H9 (cell line): ENCODE results near the gene CSF1. TPM values are rescaled to one million over a fixed set of nuclear protein-coding genes. Genes with fewer than 3 reads are reported as not detected.

ENCODE experiments used
- DNase-seq: peaks from one replicate; pipeline ENCODE4 v3.0.0-alpha.2; 2017
- H2AFZ ChIP-seq: one replicate; pipeline ENCODE4 v1.6.1; 2013; ENCODE audit warnings: mild to moderate bottlenecking, low read length, control low read depth, moderate library complexity
- H2AK5ac ChIP-seq: 2 replicates; pipeline ENCODE4 v1.6.1; 2013; ENCODE audit warnings: low read length, control low read depth, mixed read lengths; ENCODE audit not compliant: insufficient read length
- H2BK120ac ChIP-seq: one replicate; pipeline ENCODE4 v1.6.1; 2013; ENCODE audit warnings: low read depth, mild to moderate bottlenecking, low read length, control low read depth, inconsistent platforms; ENCODE audit not compliant: poor library complexity, severe bottlenecking
- H2BK12ac ChIP-seq: 2 replicates; pipeline ENCODE4 v1.6.1; 2013; ENCODE audit warnings: low read length, control low read depth, mixed read lengths, low read depth; ENCODE audit not compliant: insufficient read length
- H2BK15ac ChIP-seq: 2 replicates; pipeline ENCODE4 v1.6.1; 2013; ENCODE audit warnings: low read depth, low read length, control low read depth
- H2BK20ac ChIP-seq: one replicate; pipeline ENCODE4 v1.6.1; 2013; ENCODE audit warnings: low read depth, mild to moderate bottlenecking, low read length, control low read depth, inconsistent platforms; ENCODE audit not compliant: poor library complexity, severe bottlenecking
- H2BK5ac ChIP-seq: 2 replicates; pipeline ENCODE4 v1.6.1; 2013; ENCODE audit warnings: low read length, control low read depth, mixed read lengths; ENCODE audit not compliant: insufficient read length
- H3K14ac ChIP-seq: 2 replicates; pipeline ENCODE4 v1.6.1; 2013; ENCODE audit warnings: low read length, control low read depth; ENCODE audit not compliant: insufficient read depth
- H3K18ac ChIP-seq: 2 replicates; pipeline ENCODE4 v1.6.1; 2013; ENCODE audit warnings: low read depth, mild to moderate bottlenecking, mixed read lengths, low read length, control low read depth; ENCODE audit not compliant: insufficient read length
- H3K23ac ChIP-seq: 2 replicates; pipeline ENCODE4 v1.6.1; 2013; ENCODE audit warnings: low read length, control low read depth, mixed read lengths, low read depth; ENCODE audit not compliant: insufficient read length
- H3K23me2 ChIP-seq: 2 replicates; pipeline ENCODE4 v1.6.1; 2013; ENCODE audit warnings: low read depth, mild to moderate bottlenecking, mixed read lengths, low read length, control low read depth; ENCODE audit not compliant: insufficient read length, poor library complexity, severe bottlenecking
- H3K27ac ChIP-seq: 2 replicates; pipeline ENCODE4 v1.5.1; 2013; ENCODE audit warnings: low read length, control low read depth, mixed read lengths, low read depth; ENCODE audit not compliant: insufficient read length
- H3K27me3 ChIP-seq: 2 replicates; pipeline ENCODE4 v1.6.1; 2013; ENCODE audit warnings: low read length, control low read depth, inconsistent platforms; ENCODE audit not compliant: insufficient read depth
- H3K4ac ChIP-seq: 2 replicates; pipeline ENCODE4 v1.6.1; 2013; ENCODE audit warnings: low read depth, mild to moderate bottlenecking, control low read depth, inconsistent platforms, low read length, moderate library complexity
- H3K4me1 ChIP-seq: 2 replicates; pipeline ENCODE4 v1.6.1; 2013; ENCODE audit warnings: low read length, control low read depth, inconsistent platforms; ENCODE audit not compliant: insufficient read depth
- H3K4me2 ChIP-seq: 2 replicates; pipeline ENCODE4 v1.6.1; 2013; ENCODE audit warnings: low read length, control low read depth, mixed read lengths; ENCODE audit not compliant: insufficient read length, insufficient read depth
- H3K56ac ChIP-seq: 2 replicates; pipeline ENCODE4 v1.6.1; 2013; ENCODE audit warnings: low read depth, mild to moderate bottlenecking, mixed read lengths, low read length, control low read depth; ENCODE audit not compliant: insufficient read length
- H3K79me1 ChIP-seq: 2 replicates; pipeline ENCODE4 v1.6.1; 2013; ENCODE audit warnings: low read depth, mild to moderate bottlenecking, moderate library complexity, low read length, control low read depth, inconsistent platforms; ENCODE audit not compliant: insufficient read depth, poor library complexity, severe bottlenecking
- H3K79me2 ChIP-seq: 2 replicates; pipeline ENCODE4 v1.6.1; 2013; ENCODE audit warnings: low read length, control low read depth, inconsistent platforms; ENCODE audit not compliant: insufficient read depth
- H3K9ac ChIP-seq: 2 replicates; pipeline ENCODE4 v1.6.1; 2013; ENCODE audit warnings: low read length, control low read depth, mixed read lengths; ENCODE audit not compliant: insufficient read length; ENCODE audit errors: extremely low read depth
- H3K9me3 ChIP-seq: one replicate; pipeline ENCODE4 v1.6.1; 2013; ENCODE audit warnings: low read depth, low read length, inconsistent platforms; ENCODE audit not compliant: control insufficient read depth
- H3T11ph ChIP-seq: one replicate; pipeline ENCODE4 v1.6.1; 2013; ENCODE audit warnings: mild to moderate bottlenecking, low read length, control low read depth, inconsistent platforms
- H4K20me1 ChIP-seq: one replicate; pipeline ENCODE4 v1.6.1; 2013; ENCODE audit not compliant: control insufficient read depth, insufficient read length, insufficient read depth
- H4K5ac ChIP-seq: 2 replicates; pipeline ENCODE4 v1.6.1; 2013; ENCODE audit warnings: low read depth, mild to moderate bottlenecking, mixed read lengths, low read length, control low read depth; ENCODE audit not compliant: insufficient read length
- H4K8ac ChIP-seq: replicated peaks from 2 replicates; pipeline ENCODE4 v1.6.1; 2013; ENCODE audit warnings: low read length, control low read depth, mixed read lengths, low read depth; ENCODE audit not compliant: insufficient read length
- H4K91ac ChIP-seq: 2 replicates; pipeline ENCODE4 v1.6.1; 2013; ENCODE audit warnings: low read depth, mild to moderate bottlenecking, moderate library complexity, mixed read lengths, low read length, control low read depth; ENCODE audit not compliant: insufficient read length
- H3K27ac Mint-ChIP-seq, 3 experiments: 2 replicates in 2 of 3; 3 replicates in 1 of 3; pipeline ENCODE4 v1.8.0; 2020 to 2021; ENCODE audit warnings: mixed read lengths in 3 of 3, mild to moderate bottlenecking in 1 of 3, moderate library complexity in 1 of 3
- H3K27me3 Mint-ChIP-seq: 2 replicates; pipeline ENCODE4 v1.8.0; 2021; ENCODE audit warnings: low read depth, mild to moderate bottlenecking, moderate library complexity, mixed read lengths
- H3K36me3 Mint-ChIP-seq, 3 experiments: 2 replicates in 2 of 3; 3 replicates in 1 of 3; pipeline ENCODE4 v1.8.0; 2020 to 2021; ENCODE audit warnings: low read depth in 3 of 3, mixed read lengths in 3 of 3; ENCODE audit not compliant: insufficient read depth in 1 of 3
- H3K4me1 Mint-ChIP-seq, 2 experiments: 2 replicates each; pipeline ENCODE4 v1.8.0; 2020; ENCODE audit warnings: mixed read lengths in 2 of 2
- H3K4me3 Mint-ChIP-seq, 2 experiments: 2 replicates in 1 of 2; 3 replicates in 1 of 2; pipeline ENCODE4 v1.8.0; 2020 to 2021; ENCODE audit warnings: mild to moderate bottlenecking in 2 of 2, mixed read lengths in 2 of 2, moderate library complexity in 1 of 2
- H3K9me3 Mint-ChIP-seq, 2 experiments: 2 replicates in 1 of 2; 3 replicates in 1 of 2; pipeline ENCODE4 v1.8.0; 2020; ENCODE audit warnings: mild to moderate bottlenecking in 2 of 2, mixed read lengths in 2 of 2, moderate library complexity in 1 of 2
- CTCF ChIP-seq: fragments of 200-600 bp; sonication (generic); conservative IDR thresholded peaks from 3 replicates; pipeline ENCODE4 v1.8.0; 2021; ENCODE audit warnings: antibody characterized with exemption, mild to moderate bottlenecking
- WGBS: extraction: QIAGEN DNeasy Blood & Tissue Kit; methylation state at CpG from one replicate; pipeline ENCODE4 v1.1.7; 2013; ENCODE audit warnings: missing lambda C conversion rate, low lambda C conversion rate, mixed read lengths; ENCODE audit not compliant: insufficient read length; ENCODE audit errors: extremely low coverage; 5-methylcytosine and 5-hydroxymethylcytosine counted together
- total RNA-seq: library from RNA; stranded (reverse); gene quantifications from 2 replicates; pipeline ENCODE4 v1.2.1, GENCODE V29; 2021

Gene CSF1
- total RNA-seq, 1 experiment from 2014 or later: 2.3 TPM

DNA sequence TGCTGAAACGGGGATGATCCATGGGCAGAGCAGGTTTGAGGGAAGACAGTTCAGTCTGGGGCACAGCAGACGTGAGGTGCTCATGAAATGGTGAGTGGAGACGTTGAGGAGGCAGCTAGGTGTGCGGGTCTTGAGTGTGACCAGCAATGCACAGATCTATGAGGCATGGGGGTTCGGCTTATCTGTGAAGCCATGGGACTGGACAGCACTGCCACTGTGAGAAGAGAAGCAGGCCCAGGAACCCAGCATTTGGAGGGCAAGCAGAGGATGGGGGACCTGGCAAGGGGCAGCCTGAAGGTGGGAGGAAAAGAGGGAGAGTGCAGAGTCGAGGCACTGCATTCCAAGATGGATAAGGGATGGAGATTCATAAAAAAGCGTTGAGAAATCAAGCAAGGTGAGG is 8.0 kb downstream of the CSF1 start:
- Histone ChIP-seq H3K9me3 (no peaks in the 10 kb centered on the region), H4K8ac (no peak overlapping the region), H3K56ac (peak overlapping the region; percentile 3), H3K14ac (no peak overlapping the region), H3K4me2 (no peak overlapping the region), H3K27ac (no peak overlapping the region), H2BK20ac (no peak overlapping the region), H3T11ph (no peak overlapping the region), H3K4ac (no peak overlapping the region), H3K23me2 (no peaks in the 10 kb centered on the region), H2BK12ac (no peak overlapping the region), H3K79me1 (no peaks in the 10 kb centered on the region), H3K4me1 (no peaks in the 10 kb centered on the region), H3K9ac (no peak overlapping the region), H3K23ac (no peak overlapping the region), H2AK5ac (no peak overlapping the region), H2BK120ac (no peak overlapping the region), H4K91ac (no peak overlapping the region), H3K79me2 (no peaks in the 10 kb centered on the region), H3K27me3 (no peaks in the 10 kb centered on the region; the same call in 1 of the 2 replicates), H2BK15ac (no peak overlapping the region), H2AFZ (no peak overlapping the region), H4K20me1 (no peaks in the 10 kb centered on the region), H2BK5ac (no peak overlapping the region), H3K18ac (no peak overlapping the region), H4K5ac (no peak overlapping the region)
- Mint-ChIP-seq H3K27ac (no peak overlapping the region), H3K27me3 (peaks cover 7% of the 10 kb centered on the region), H3K4me3 (no peak overlapping the region), H3K36me3 (peaks cover 5 to 27% (median 18%) of the 10 kb centered on the region in 3 experiments; a peak in 5 of 7 replicates), H3K4me1 (peaks cover 0 to 7% of the 10 kb centered on the region in 2 experiments; a peak in 2 of 4 replicates), H3K9me3 (no peaks in the 10 kb centered on the region)
- DNase-seq: no peak
- WGBS: no CpG with 5 or more reads among the region's 7 CpGs
- TF ChIP-seq CTCF: 0 out of 3 replicates have a peak, but pooled peaks have one; percentile 5
